H9 (cell line): ENCODE data around the gene CFL1. TPM values are rescaled to one million over a fixed set of nuclear protein-coding genes. Genes with fewer than 3 reads are reported as not detected.

ENCODE experiments used
- DNase-seq: peaks from one replicate; pipeline ENCODE4 v3.0.0-alpha.2; 2017
- H2AFZ ChIP-seq: one replicate; pipeline ENCODE4 v1.6.1; 2013; ENCODE audit warnings: mild to moderate bottlenecking, low read length, control low read depth, moderate library complexity
- H2AK5ac ChIP-seq: 2 replicates; pipeline ENCODE4 v1.6.1; 2013; ENCODE audit warnings: low read length, control low read depth, mixed read lengths; ENCODE audit not compliant: insufficient read length
- H2BK120ac ChIP-seq: one replicate; pipeline ENCODE4 v1.6.1; 2013; ENCODE audit warnings: low read depth, mild to moderate bottlenecking, low read length, control low read depth, inconsistent platforms; ENCODE audit not compliant: poor library complexity, severe bottlenecking
- H2BK12ac ChIP-seq: 2 replicates; pipeline ENCODE4 v1.6.1; 2013; ENCODE audit warnings: low read length, control low read depth, mixed read lengths, low read depth; ENCODE audit not compliant: insufficient read length
- H2BK15ac ChIP-seq: 2 replicates; pipeline ENCODE4 v1.6.1; 2013; ENCODE audit warnings: low read depth, low read length, control low read depth
- H2BK20ac ChIP-seq: one replicate; pipeline ENCODE4 v1.6.1; 2013; ENCODE audit warnings: low read depth, mild to moderate bottlenecking, low read length, control low read depth, inconsistent platforms; ENCODE audit not compliant: poor library complexity, severe bottlenecking
- H2BK5ac ChIP-seq: 2 replicates; pipeline ENCODE4 v1.6.1; 2013; ENCODE audit warnings: low read length, control low read depth, mixed read lengths; ENCODE audit not compliant: insufficient read length
- H3K14ac ChIP-seq: 2 replicates; pipeline ENCODE4 v1.6.1; 2013; ENCODE audit warnings: low read length, control low read depth; ENCODE audit not compliant: insufficient read depth
- H3K18ac ChIP-seq: 2 replicates; pipeline ENCODE4 v1.6.1; 2013; ENCODE audit warnings: low read depth, mild to moderate bottlenecking, mixed read lengths, low read length, control low read depth; ENCODE audit not compliant: insufficient read length
- H3K23ac ChIP-seq: 2 replicates; pipeline ENCODE4 v1.6.1; 2013; ENCODE audit warnings: low read length, control low read depth, mixed read lengths, low read depth; ENCODE audit not compliant: insufficient read length
- H3K23me2 ChIP-seq: 2 replicates; pipeline ENCODE4 v1.6.1; 2013; ENCODE audit warnings: low read depth, mild to moderate bottlenecking, mixed read lengths, low read length, control low read depth; ENCODE audit not compliant: insufficient read length, poor library complexity, severe bottlenecking
- H3K27ac ChIP-seq: 2 replicates; pipeline ENCODE4 v1.5.1; 2013; ENCODE audit warnings: low read length, control low read depth, mixed read lengths, low read depth; ENCODE audit not compliant: insufficient read length
- H3K27me3 ChIP-seq: 2 replicates; pipeline ENCODE4 v1.6.1; 2013; ENCODE audit warnings: low read length, control low read depth, inconsistent platforms; ENCODE audit not compliant: insufficient read depth
- H3K4ac ChIP-seq: 2 replicates; pipeline ENCODE4 v1.6.1; 2013; ENCODE audit warnings: low read depth, mild to moderate bottlenecking, control low read depth, inconsistent platforms, low read length, moderate library complexity
- H3K4me1 ChIP-seq: 2 replicates; pipeline ENCODE4 v1.6.1; 2013; ENCODE audit warnings: low read length, control low read depth, inconsistent platforms; ENCODE audit not compliant: insufficient read depth
- H3K4me2 ChIP-seq: 2 replicates; pipeline ENCODE4 v1.6.1; 2013; ENCODE audit warnings: low read length, control low read depth, mixed read lengths; ENCODE audit not compliant: insufficient read length, insufficient read depth
- H3K56ac ChIP-seq: 2 replicates; pipeline ENCODE4 v1.6.1; 2013; ENCODE audit warnings: low read depth, mild to moderate bottlenecking, mixed read lengths, low read length, control low read depth; ENCODE audit not compliant: insufficient read length
- H3K79me1 ChIP-seq: 2 replicates; pipeline ENCODE4 v1.6.1; 2013; ENCODE audit warnings: low read depth, mild to moderate bottlenecking, moderate library complexity, low read length, control low read depth, inconsistent platforms; ENCODE audit not compliant: insufficient read depth, poor library complexity, severe bottlenecking
- H3K79me2 ChIP-seq: 2 replicates; pipeline ENCODE4 v1.6.1; 2013; ENCODE audit warnings: low read length, control low read depth, inconsistent platforms; ENCODE audit not compliant: insufficient read depth
- H3K9ac ChIP-seq: 2 replicates; pipeline ENCODE4 v1.6.1; 2013; ENCODE audit warnings: low read length, control low read depth, mixed read lengths; ENCODE audit not compliant: insufficient read length; ENCODE audit errors: extremely low read depth
- H3K9me3 ChIP-seq: one replicate; pipeline ENCODE4 v1.6.1; 2013; ENCODE audit warnings: low read depth, low read length, inconsistent platforms; ENCODE audit not compliant: control insufficient read depth
- H3T11ph ChIP-seq: one replicate; pipeline ENCODE4 v1.6.1; 2013; ENCODE audit warnings: mild to moderate bottlenecking, low read length, control low read depth, inconsistent platforms
- H4K20me1 ChIP-seq: one replicate; pipeline ENCODE4 v1.6.1; 2013; ENCODE audit not compliant: control insufficient read depth, insufficient read length, insufficient read depth
- H4K5ac ChIP-seq: 2 replicates; pipeline ENCODE4 v1.6.1; 2013; ENCODE audit warnings: low read depth, mild to moderate bottlenecking, mixed read lengths, low read length, control low read depth; ENCODE audit not compliant: insufficient read length
- H4K8ac ChIP-seq: replicated peaks from 2 replicates; pipeline ENCODE4 v1.6.1; 2013; ENCODE audit warnings: low read length, control low read depth, mixed read lengths, low read depth; ENCODE audit not compliant: insufficient read length
- H4K91ac ChIP-seq: 2 replicates; pipeline ENCODE4 v1.6.1; 2013; ENCODE audit warnings: low read depth, mild to moderate bottlenecking, moderate library complexity, mixed read lengths, low read length, control low read depth; ENCODE audit not compliant: insufficient read length
- H3K27ac Mint-ChIP-seq, 3 experiments: 2 replicates in 2 of 3; 3 replicates in 1 of 3; pipeline ENCODE4 v1.8.0; 2020 to 2021; ENCODE audit warnings: mixed read lengths in 3 of 3, mild to moderate bottlenecking in 1 of 3, moderate library complexity in 1 of 3
- H3K27me3 Mint-ChIP-seq: 2 replicates; pipeline ENCODE4 v1.8.0; 2021; ENCODE audit warnings: low read depth, mild to moderate bottlenecking, moderate library complexity, mixed read lengths
- H3K36me3 Mint-ChIP-seq, 3 experiments: 2 replicates in 2 of 3; 3 replicates in 1 of 3; pipeline ENCODE4 v1.8.0; 2020 to 2021; ENCODE audit warnings: low read depth in 3 of 3, mixed read lengths in 3 of 3; ENCODE audit not compliant: insufficient read depth in 1 of 3
- H3K4me1 Mint-ChIP-seq, 2 experiments: 2 replicates each; pipeline ENCODE4 v1.8.0; 2020; ENCODE audit warnings: mixed read lengths in 2 of 2
- H3K4me3 Mint-ChIP-seq, 2 experiments: 2 replicates in 1 of 2; 3 replicates in 1 of 2; pipeline ENCODE4 v1.8.0; 2020 to 2021; ENCODE audit warnings: mild to moderate bottlenecking in 2 of 2, mixed read lengths in 2 of 2, moderate library complexity in 1 of 2
- H3K9me3 Mint-ChIP-seq, 2 experiments: 2 replicates in 1 of 2; 3 replicates in 1 of 2; pipeline ENCODE4 v1.8.0; 2020; ENCODE audit warnings: mild to moderate bottlenecking in 2 of 2, mixed read lengths in 2 of 2, moderate library complexity in 1 of 2
- WGBS: extraction: QIAGEN DNeasy Blood & Tissue Kit; methylation state at CpG from one replicate; pipeline ENCODE4 v1.1.7; 2013; ENCODE audit warnings: missing lambda C conversion rate, low lambda C conversion rate, mixed read lengths; ENCODE audit not compliant: insufficient read length; ENCODE audit errors: extremely low coverage; 5-methylcytosine and 5-hydroxymethylcytosine counted together
- total RNA-seq: library from RNA; stranded (reverse); gene quantifications from 2 replicates; pipeline ENCODE4 v1.2.1, GENCODE V29; 2021
- TF ChIP-seq, protein P1 (sequence below): fragments of 200-600 bp; sonication (generic); conservative IDR thresholded peaks from 3 replicates; pipeline ENCODE4 v1.8.0; 2021; ENCODE audit warnings: antibody characterized with exemption, mild to moderate bottlenecking

Gene CFL1
- total RNA-seq, 1 experiment from 2014 or later = 1,107 TPM

DNA sequence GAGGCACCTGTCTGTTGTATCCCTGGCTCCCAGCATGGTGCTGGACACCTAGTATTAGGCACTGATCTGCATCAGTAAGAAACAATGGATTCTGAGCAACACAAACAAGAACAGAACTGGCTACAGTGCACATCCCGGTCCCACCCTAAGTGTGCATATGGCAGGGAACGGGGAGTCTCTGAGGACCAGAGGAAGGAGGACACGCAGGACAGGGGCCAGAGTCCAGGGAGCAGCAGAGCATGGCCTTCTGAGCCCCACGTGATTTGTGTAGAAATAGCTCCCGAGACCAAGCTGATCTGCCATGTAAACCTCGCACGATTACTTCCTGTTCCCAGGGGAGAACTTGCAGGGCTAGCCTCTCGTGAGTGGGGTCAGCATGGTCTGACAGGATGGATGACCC, 36.9 kb downstream of the CFL1 start:
- Histone ChIP-seq H4K8ac (no peak overlapping the region), H3K18ac (no peak overlapping the region), H3K4me2 (no peak overlapping the region), H3K23me2 (peaks cover 3% of the 10 kb centered on the region), H2BK20ac (no peak overlapping the region), H4K5ac (no peak overlapping the region), H3K9me3 (no peaks in the 10 kb centered on the region), H3K56ac (no peak overlapping the region), H3K79me1 (no peaks in the 10 kb centered on the region), H2BK15ac (no peak overlapping the region), H2BK120ac (no peak overlapping the region), H2BK5ac (no peak overlapping the region), H3K79me2 (no peaks in the 10 kb centered on the region), H3K9ac (no peak overlapping the region), H3T11ph (no peak overlapping the region), H4K91ac (no peak overlapping the region), H3K23ac (no peak overlapping the region), H2BK12ac (no peak overlapping the region), H3K14ac (no peak overlapping the region), H4K20me1 (no peaks in the 10 kb centered on the region), H2AK5ac (peak overlapping the region; percentile 5), H3K27me3 (no peaks in the 10 kb centered on the region), H2AFZ (no peak overlapping the region), H3K4me1 (no peaks in the 10 kb centered on the region), H3K4ac (no peak overlapping the region), H3K27ac (no peak overlapping the region)
- peaks cover 0 to 8% of the 10 kb centered on the region in 2 experiments; a peak in 1 of 4 replicates for H3K4me1 Mint-ChIP-seq
- no peak for DNase-seq
- H3K4me3 Mint-ChIP-seq = no peak overlapping the region
- TF ChIP-seq, protein P1, sequence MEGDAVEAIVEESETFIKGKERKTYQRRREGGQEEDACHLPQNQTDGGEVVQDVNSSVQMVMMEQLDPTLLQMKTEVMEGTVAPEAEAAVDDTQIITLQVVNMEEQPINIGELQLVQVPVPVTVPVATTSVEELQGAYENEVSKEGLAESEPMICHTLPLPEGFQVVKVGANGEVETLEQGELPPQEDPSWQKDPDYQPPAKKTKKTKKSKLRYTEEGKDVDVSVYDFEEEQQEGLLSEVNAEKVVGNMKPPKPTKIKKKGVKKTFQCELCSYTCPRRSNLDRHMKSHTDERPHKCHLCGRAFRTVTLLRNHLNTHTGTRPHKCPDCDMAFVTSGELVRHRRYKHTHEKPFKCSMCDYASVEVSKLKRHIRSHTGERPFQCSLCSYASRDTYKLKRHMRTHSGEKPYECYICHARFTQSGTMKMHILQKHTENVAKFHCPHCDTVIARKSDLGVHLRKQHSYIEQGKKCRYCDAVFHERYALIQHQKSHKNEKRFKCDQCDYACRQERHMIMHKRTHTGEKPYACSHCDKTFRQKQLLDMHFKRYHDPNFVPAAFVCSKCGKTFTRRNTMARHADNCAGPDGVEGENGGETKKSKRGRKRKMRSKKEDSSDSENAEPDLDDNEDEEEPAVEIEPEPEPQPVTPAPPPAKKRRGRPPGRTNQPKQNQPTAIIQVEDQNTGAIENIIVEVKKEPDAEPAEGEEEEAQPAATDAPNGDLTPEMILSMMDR = no peak
- H3K36me3 Mint-ChIP-seq = no peaks in the 10 kb centered on the region; a peak in 1 of 7 replicates
- H3K9me3 Mint-ChIP-seq = no peaks in the 10 kb centered on the region; a peak in 1 of 5 replicates
- no peak overlapping the region for H3K27ac Mint-ChIP-seq
- no CpG with 5 or more reads among the region's 8 CpGs for WGBS
- H3K27me3 Mint-ChIP-seq = peaks cover 17% of the 10 kb centered on the region
